Bronchial epithelial cell (primary cell): ENCODE data around the gene KIR3DL1. TPM values are rescaled to one million over a fixed set of nuclear protein-coding genes. Genes with fewer than 3 reads are reported as not detected.
"Not testable (repeated sequence)": the region's sequence is repeated elsewhere in the genome, so short reads cannot be mapped to it uniquely, and the experiment has no call there.

Source experiments
- DNase-seq: peaks from one replicate; pipeline ENCODE4 v3.0.0-alpha.2; 2010; ENCODE audit warnings: low read depth
- FAIRE-seq: peaks from 2 replicates; lab custom pipeline; 2011; peaks lifted over from hg19 to GRCh38; lab: Jason Lieb, UNC
- H3K27me3 ChIP-seq: 2 replicates; pipeline ENCODE4 v1.5.1; 2011; ENCODE audit warnings: low read length; ENCODE audit not compliant: control insufficient read depth, insufficient read depth
- H3K36me3 ChIP-seq: 2 replicates; pipeline ENCODE4 v1.5.1; 2011; ENCODE audit warnings: low read length; ENCODE audit not compliant: control insufficient read depth, insufficient read depth
- H3K4me3 ChIP-seq: 2 replicates; pipeline ENCODE4 v1.5.1; 2011; ENCODE audit warnings: mild to moderate bottlenecking, low read depth, low read length, control low read depth
- CTCF ChIP-seq: IDR thresholded peaks from 2 replicates; pipeline ENCODE4 v1.5.1; 2011; ENCODE audit warnings: mild to moderate bottlenecking, moderate library complexity, low read length, control low read depth, inconsistent platforms; ENCODE audit not compliant: insufficient read depth, severe bottlenecking
- total RNA-seq: library from RNA; depleted of rRNA; stranded (reverse); fragments of >200 nt; gene quantifications from 2 replicates; pipeline ENCODE4 v1.2.1, GENCODE V29; 2014

The KIR3DL1 gene
- total RNA-seq, 1 donor from 2014 or later: not detected

- no peak for DNase-seq
- no peak for TF ChIP-seq CTCF
- H3K27me3 ChIP-seq: no peaks in the 10 kb centered on the region
- FAIRE-seq: no peak
- H3K4me3 ChIP-seq: no peak overlapping the region
- H3K36me3 ChIP-seq: no peaks in the 10 kb centered on the region
Measured at GRCh38 chr19:54804571-54804970, 11.7 kb upstream of the KIR3DL1 start.

GRCh38 chr19:54805665-54806515 lies 10.4 kb upstream of the KIR3DL1 start:
- Histone ChIP-seq H3K36me3 (no peaks in the 10 kb centered on the region), H3K4me3 (no peak overlapping the region), H3K27me3 (no peaks in the 10 kb centered on the region)
- DNase-seq (no peak), FAIRE-seq (peak; percentile 50)
- no peak for TF ChIP-seq CTCF

DNA sequence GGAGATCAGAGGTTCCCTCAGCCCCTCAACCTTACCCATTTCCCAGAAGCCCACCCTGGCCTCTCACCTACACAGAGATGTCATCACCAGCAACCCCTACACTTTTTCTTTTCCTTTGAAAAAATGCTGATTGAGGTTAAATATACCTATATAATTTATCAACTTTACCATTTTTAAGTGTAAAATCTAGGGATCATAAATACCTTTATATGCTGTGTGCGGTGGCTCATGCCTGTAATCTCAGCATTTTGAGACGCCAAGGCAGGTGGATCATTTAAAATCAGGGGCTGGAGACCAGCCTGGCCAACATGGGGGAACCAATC lies 9.8 kb upstream of the KIR3DL1 start:
- TF ChIP-seq CTCF: no peak
- no peaks in the 10 kb centered on the region for H3K27me3 ChIP-seq
- FAIRE-seq: no peak
- H3K36me3 ChIP-seq: no peaks in the 10 kb centered on the region
- DNase-seq: no peak
- no peak overlapping the region for H3K4me3 ChIP-seq

GRCh38 chr19:54814571-54814970 lies 1.7 kb upstream of the KIR3DL1 start:
- FAIRE-seq, H3K4me3 ChIP-seq: not testable (repeated sequence)

DNA sequence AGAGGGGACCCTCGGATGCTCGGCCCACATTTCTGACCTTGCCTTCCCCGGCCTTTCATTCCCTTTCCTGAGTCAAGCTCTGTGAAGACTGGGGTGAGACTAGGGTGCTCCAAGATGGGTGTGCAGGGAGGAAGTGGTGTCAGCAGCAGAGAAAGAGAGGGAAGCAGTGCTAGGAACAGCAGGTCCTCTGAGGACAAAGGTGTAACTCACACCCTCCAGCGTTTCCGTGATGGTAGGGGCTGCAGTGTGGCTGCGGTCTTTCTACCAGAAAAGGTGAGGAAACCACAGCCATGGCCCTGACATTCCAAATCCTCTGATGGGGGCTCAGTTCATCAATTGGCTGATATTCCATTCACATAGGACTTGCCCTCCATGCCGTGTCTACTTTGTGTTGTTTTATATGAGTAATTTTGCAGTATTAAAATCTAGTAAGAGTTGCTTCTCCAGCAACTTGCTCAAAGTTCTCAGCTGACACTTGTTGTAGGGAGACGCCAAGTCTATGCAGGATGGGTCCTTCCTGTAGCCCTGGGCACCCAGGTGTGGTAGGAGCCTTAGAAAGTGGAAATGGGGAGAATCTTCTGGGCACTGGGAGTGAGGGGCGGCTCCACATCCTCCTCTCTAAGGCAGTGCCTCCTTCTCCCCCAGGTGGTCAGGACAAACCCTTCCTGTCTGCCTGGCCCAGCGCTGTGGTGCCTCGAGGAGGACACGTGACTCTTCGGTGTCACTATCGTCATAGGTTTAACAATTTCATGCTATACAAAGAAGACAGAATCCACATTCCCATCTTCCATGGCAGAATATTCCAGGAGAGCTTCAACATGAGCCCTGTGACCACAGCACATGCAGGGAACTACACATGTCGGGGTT lies 1.6 kb downstream of the KIR3DL1 start:
- no peaks in the 10 kb centered on the region for H3K27me3 ChIP-seq
- TF ChIP-seq CTCF: no peak
- no peak for DNase-seq
- no peak overlapping the region for H3K4me3 ChIP-seq
- FAIRE-seq: no peak
- H3K36me3 ChIP-seq: no peaks in the 10 kb centered on the region

More at GRCh38 chr19:54814571-54814970, 1.7 kb upstream of the KIR3DL1 start:
- H3K36me3 ChIP-seq, H3K27me3 ChIP-seq, DNase-seq: not testable (repeated sequence)

DNA sequence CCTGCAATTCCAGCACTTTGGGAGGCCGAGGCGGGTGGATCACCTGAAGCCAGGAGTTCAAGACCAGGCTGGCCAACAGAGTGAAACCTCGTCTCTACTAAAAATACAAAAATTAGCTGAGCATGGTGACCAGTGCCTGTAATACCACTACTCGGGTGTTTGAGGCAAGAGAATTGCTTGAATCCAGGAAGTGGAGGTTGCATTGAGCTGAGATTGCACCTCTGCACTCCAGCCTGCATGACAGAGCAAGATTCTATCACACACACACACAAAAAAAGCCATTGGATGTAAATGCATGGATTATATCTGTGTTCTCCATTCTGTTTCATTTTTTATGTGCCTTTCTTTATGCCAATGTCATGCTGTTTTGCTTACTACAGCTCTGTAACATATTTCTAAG lies 8.1 kb downstream of the KIR3DL1 start:
- DNase-seq, FAIRE-seq, H3K36me3 ChIP-seq, H3K4me3 ChIP-seq, H3K27me3 ChIP-seq: not testable (repeated sequence)

GRCh38 chr19:54825326-54825725 lies 9.1 kb downstream of the KIR3DL1 start:
- not testable (repeated sequence) for H3K36me3 ChIP-seq, H3K27me3 ChIP-seq, H3K4me3 ChIP-seq, FAIRE-seq, DNase-seq

DNA sequence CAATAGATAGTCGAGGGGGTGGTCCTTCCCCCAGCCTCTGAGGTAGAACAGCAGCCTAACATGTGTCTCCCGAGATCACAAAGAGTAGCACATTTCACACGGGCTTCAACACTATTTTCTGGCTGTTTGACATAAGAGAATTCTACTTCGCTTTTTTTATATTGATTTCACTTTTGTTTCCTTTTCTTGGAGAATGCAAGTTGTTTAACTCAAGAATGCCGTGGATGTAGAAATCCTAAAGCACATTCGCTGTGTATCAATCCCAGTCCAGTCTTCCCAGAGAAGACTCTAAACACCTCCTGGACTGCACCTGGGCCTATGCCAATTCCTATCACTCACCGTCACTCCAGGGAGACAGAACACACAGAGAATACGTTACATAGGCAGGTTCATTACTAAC lies 11.8 kb downstream of the KIR3DL1 start:
- H3K27me3 ChIP-seq, DNase-seq, FAIRE-seq, H3K36me3 ChIP-seq, H3K4me3 ChIP-seq: not testable (repeated sequence)

- H3K27me3 ChIP-seq, H3K36me3 ChIP-seq, H3K4me3 ChIP-seq, DNase-seq, FAIRE-seq: not testable (repeated sequence)
Measured at GRCh38 chr19:54832496-54832895, 16.2 kb downstream of the KIR3DL1 start, which contains the start of gene KIR2DS4. Gene KIR2DS4, plus strand, starts transcription at chr19:54832676.

DNA sequence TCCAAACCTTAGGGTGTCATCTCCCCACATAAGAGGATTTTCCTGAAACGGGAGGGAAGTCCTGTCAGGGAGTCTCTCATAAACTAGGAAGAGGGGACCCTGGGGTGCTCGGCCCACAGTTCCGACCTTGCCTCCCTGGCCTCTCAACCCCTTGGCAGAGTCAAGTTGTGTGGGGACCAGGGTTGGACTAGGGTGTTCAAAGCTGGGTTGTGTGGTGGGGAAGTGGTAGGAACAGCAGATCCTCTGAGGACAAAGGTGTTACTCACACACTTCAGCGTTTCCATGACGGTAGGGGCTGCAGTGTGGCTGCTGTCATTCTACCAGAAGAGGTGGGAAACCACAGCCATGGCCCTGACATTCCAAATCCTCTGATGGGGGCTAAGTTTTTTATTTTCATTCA lies 18.9 kb downstream of the KIR3DL1 start:
- DNase-seq, H3K27me3 ChIP-seq, FAIRE-seq, H3K36me3 ChIP-seq, H3K4me3 ChIP-seq: not testable (repeated sequence)
